Stimulated activated CD8-positive, alpha-beta memory T cell treated with anti-CD3 and anti-CD28 coated beads, Interleukin-4, amount 100 ng/mL, for 1 hour (primary cell): ENCODE measurements around the gene PARD3B.

ENCODE experiments used
- DNase-seq, 2 donors: peaks; one replicate each; pipeline ENCODE4 v3.0.0-alpha.2; 2020; ENCODE audit warnings: low read depth in 2 of 2, low spot score in 1 of 2

The PARD3B gene

DNA sequence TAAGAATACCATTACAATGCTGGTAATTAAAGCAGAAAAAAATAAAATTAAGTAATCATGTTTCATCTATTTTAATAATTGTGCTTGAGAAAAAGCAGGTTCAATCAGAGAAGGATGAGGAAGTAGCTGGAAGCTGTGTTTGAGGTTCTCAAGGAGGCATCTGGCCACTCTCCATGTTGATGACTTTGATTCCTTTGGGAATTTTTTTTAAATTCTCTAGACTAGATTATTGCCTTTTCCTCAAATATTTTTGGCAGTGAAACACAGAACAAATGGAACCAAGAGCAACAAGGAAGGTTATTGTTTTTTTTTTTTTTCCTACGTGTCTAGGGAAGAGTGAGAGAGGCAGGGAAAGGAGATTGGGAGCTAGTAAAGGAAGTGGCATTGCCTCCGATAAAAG is 1037.1 kb downstream of the PARD3B start:
- DNase-seq: no peak

GRCh38 chr2:205585449-205586383 is 1040.4 kb downstream of the PARD3B start:
- no peak for DNase-seq

GRCh38 chr2:205586626-205587025 is 1041.4 kb downstream of the PARD3B start:
- DNase-seq: no peak

DNA sequence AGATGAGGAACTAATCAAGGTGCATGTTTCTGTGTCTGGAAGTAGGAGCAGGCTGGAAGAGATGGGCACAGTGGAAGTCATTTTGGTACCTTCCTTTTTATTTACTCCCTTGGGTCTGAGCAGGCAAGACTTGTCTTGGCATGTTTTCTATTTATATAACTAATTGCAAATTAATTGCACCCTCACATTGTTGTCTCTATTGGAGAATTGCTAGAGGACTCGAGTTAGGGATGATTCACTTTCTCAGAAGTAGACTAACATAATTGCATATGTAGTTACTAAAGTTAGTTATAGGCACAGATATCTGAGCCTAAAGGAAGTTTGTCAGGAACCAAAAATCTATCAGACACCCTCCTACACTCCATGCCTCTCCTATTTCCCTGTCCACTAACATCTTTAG is 1044.2 kb downstream of the PARD3B start:
- no peak for DNase-seq

GRCh38 chr2:205590759-205591158 is 1045.5 kb downstream of the PARD3B start:
- DNase-seq: no peak

DNA sequence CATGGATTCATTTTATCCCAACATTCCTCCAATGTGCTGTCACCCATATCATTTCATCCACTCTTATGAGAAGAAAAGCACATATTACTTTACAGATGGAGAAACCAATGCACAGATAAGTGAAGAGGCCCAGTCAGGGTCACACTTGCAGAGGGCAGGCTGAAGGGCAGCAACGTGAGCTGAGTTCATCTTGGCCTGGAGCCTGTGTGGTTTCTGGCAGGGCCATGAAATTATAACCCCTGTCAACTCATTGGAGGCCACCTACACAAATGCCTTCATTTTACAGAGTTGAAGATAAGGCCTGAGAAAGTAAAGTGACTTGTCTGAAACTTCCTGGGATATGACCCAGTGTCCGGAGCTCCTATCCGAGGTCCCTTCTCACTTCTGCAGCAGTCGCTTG is 1048.6 kb downstream of the PARD3B start:
- DNase-seq: no peak

GRCh38 chr2:205596581-205596980 is 1051.3 kb downstream of the PARD3B start:
- DNase-seq: no peak

GRCh38 chr2:205605638-205606304 is 1060.5 kb downstream of the PARD3B start:
- DNase-seq: no peak

- DNase-seq: no peak
Observed at GRCh38 chr2:205607146-205607545, 1061.9 kb downstream of the PARD3B start.

- DNase-seq: no peak
Observed at GRCh38 chr2:205609113-205609512, 1063.8 kb downstream of the PARD3B start.

GRCh38 chr2:205610437-205610836 is 1065.2 kb downstream of the PARD3B start:
- DNase-seq: no peak

DNA sequence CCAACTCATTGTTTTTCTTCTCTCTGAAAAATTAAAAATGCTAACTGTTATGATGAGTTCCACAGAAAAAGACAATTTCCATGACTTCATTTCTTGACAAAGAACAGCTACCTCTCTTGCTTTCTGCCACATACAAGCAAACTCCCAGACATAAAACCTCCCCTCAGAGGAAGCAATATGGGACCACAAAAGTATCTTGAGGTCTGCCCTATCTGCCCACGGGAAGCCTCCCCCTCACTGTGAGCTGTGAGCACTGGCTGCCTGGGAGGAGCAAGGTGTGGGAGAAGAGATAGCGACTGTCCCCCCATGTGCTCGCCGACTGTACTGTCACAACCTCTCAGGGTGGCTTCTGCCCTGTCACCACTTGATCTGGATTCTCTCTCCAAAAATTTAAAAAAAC is 1067.4 kb downstream of the PARD3B start:
- no peak for DNase-seq

DNA sequence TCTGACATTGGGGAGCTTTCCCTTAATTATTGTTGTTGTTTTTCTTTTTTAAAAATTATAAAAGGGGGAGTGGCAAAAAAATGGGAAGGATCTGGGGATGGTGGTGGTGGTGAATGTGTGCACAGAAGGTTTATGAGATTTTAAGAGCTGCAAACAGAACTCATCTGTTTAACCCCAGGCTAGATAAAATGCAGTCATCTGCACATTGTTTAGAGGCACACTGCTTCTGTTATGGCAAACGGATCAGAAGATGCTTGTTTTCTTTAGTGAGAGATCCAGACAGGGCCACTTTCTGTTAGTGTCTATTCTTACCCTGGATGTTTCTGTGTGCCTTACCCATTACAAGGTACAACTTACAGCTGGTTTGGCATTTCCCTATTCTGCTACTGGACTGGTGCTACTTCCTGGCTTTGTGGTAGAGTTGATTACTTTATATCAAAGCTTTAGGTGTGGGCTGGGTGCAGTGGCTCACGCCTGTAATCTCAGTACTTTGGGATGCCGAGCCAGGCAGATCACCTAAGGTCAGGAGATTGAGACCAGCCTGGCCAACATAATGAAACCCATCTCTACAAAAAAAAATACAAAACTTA is 1068.8 kb downstream of the PARD3B start:
- DNase-seq: no peak

DNA sequence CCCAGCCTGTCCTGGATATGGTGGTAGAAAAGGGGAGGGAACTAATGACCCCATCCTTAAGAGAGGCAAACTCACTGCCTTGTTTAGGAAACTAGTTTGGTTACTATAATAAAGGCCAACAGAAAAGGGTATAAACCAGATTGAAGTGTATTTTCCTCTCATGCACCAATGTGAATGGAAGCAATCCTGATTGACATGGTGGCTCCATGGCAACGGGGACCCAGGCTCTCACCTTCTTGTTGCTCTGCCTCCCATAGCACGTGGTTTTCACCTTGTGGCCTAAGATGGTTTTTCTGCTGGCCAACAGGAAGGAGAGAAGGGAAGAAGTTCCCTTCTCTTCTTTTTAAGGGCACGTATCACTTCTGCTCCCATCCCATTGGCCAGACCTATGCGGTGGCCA is 1069.7 kb downstream of the PARD3B start:
- no peak for DNase-seq

GRCh38 chr2:205617905-205618304 is 1072.6 kb downstream of the PARD3B start:
- no peak for DNase-seq

DNA sequence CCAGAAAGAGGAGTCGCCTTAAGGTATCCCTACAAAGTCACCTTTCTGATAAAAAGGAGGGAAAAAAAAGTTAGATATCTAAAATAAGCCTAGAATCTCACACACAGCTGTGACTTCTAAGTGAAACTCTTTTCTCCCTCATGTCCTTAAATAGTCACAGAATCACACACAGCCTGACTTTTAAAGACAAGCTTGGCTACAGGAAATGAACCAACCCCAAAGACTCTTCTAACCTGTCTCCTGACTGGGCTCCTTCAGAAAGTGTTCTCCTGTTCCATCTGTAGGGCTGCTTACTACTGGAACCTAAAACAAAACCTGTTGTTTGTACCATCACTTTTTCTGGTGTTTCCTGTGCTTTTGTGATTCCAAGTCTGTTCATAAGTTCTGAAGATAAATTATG is 1074.3 kb downstream of the PARD3B start:
- DNase-seq: no peak

GRCh38 chr2:205627085-205627484 is 1081.8 kb downstream of the PARD3B start:
- no peak for DNase-seq

GRCh38 chr2:205628422-205628821 is 1083.1 kb downstream of the PARD3B start:
- no peak for DNase-seq

- DNase-seq: no peak
Observed at GRCh38 chr2:205629091-205629776, 1084.0 kb downstream of the PARD3B start.

GRCh38 chr2:205633994-205634393 is 1088.7 kb downstream of the PARD3B start:
- DNase-seq: no peak

GRCh38 chr2:205636549-205637319 is 1091.5 kb downstream of the PARD3B start:
- no peak for DNase-seq
